ENCODE data around the gene TTPAL. TPM values are rescaled to one million over a fixed set of nuclear protein-coding genes. Genes with fewer than 3 reads are reported as not detected.

The TTPAL gene
- total RNA-seq, 1 experiment from 2014 or later, result 21.1 TPM

DNA sequence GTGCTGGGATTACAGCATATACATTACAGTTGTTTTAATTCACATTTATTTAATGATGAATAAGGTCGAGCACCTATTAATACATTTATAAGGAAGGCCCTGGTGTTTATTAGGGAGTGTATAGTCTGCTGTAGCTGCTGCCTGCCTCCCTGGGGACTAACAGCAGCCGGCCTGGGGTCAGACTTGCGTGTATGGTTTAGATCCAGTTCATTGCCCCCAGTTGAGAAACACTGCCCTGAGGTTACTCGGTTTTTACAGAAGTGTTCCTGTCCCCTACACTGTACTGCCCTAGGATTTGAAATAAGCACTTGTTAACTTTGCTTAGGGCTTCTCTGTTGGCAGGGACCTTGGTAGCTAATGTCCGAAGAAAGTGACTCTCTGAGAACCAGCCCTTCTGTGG, 4.0 kb downstream of the TTPAL start:
- Histone ChIP-seq H3K4me2 (ENCODE audit: insufficient read depth, insufficient read length, low read length) (no peak overlapping the region), H3K9ac (ENCODE audit: extremely low read depth, insufficient read length, low read length) (no peak overlapping the region), H3T11ph (ENCODE audit: low read length) (no peak overlapping the region), H4K8ac (replicated peaks; ENCODE audit: insufficient read length, low read depth, low read length) (no peak overlapping the region), H4K5ac (ENCODE audit: insufficient read length, low read depth, low read length) (no peak overlapping the region), H3K4me1 (ENCODE audit: insufficient read depth, low read length) (peaks cover 3% of the 10 kb centered on the region; the same call in 1 of the 2 replicates), H2BK12ac (ENCODE audit: insufficient read length, low read depth, low read length) (no peak overlapping the region), H3K14ac (ENCODE audit: insufficient read depth, low read length) (no peak overlapping the region), H3K79me1 (ENCODE audit: insufficient read depth, low read depth, low read length, poor library complexity, severe bottlenecking) (no peaks in the 10 kb centered on the region), H2BK5ac (ENCODE audit: insufficient read length, low read length) (no peak overlapping the region), H3K27me3 (ENCODE audit: insufficient read depth, low read length) (no peaks in the 10 kb centered on the region; the same call in 1 of the 2 replicates), H3K27ac (ENCODE audit: insufficient read length, low read depth, low read length) (no peak overlapping the region), H4K20me1 (ENCODE audit: control insufficient read depth, insufficient read depth, insufficient read length) (no peaks in the 10 kb centered on the region), H3K23ac (ENCODE audit: insufficient read length, low read depth, low read length) (no peak overlapping the region), H2BK15ac (ENCODE audit: low read depth, low read length) (no peak overlapping the region), H3K18ac (ENCODE audit: insufficient read length, low read depth, low read length) (no peak overlapping the region), H2BK20ac (ENCODE audit: low read depth, low read length, poor library complexity, severe bottlenecking) (no peak overlapping the region), H2AFZ (ENCODE audit: low read length) (no peak overlapping the region), H3K56ac (ENCODE audit: insufficient read length, low read depth, low read length) (no peak overlapping the region), H2AK5ac (ENCODE audit: insufficient read length, low read length) (no peak overlapping the region), H3K79me2 (ENCODE audit: insufficient read depth, low read length) (no peaks in the 10 kb centered on the region), H2BK120ac (ENCODE audit: low read depth, low read length, poor library complexity, severe bottlenecking) (no peak overlapping the region), H4K91ac (ENCODE audit: insufficient read length, low read depth, low read length) (no peak overlapping the region), H3K9me3 (ENCODE audit: control insufficient read depth, low read depth, low read length) (no peaks in the 10 kb centered on the region), H3K4ac (ENCODE audit: low read depth, low read length) (no peak overlapping the region), H3K23me2 (ENCODE audit: insufficient read length, low read depth, low read length, poor library complexity, severe bottlenecking) (no peaks in the 10 kb centered on the region)
- WGBS (ENCODE audit: extremely low coverage, insufficient read length, low lambda C conversion rate), result no CpG with 5 or more reads among the region's 5 CpGs
- Mint-ChIP-seq H3K27me3 (ENCODE audit: low read depth) (peaks cover 2% of the 10 kb centered on the region; the same call in 1 of the 2 replicates), H3K36me3 (ENCODE audit: insufficient read depth in 1 of 3, low read depth in 3 of 3) (peaks cover 8 to 37% (median 21%) of the 10 kb centered on the region in 3 experiments; a peak in 6 of 7 replicates), H3K27ac (no peak overlapping the region), H3K4me3 (no peak overlapping the region), H3K9me3 (no peaks in the 10 kb centered on the region), H3K4me1 (peaks cover 16 to 18% of the 10 kb centered on the region in 2 experiments)
- no peak for DNase-seq
- no peak for TF ChIP-seq CTCF (conservative IDR thresholded peaks at IDR 0.05)

All from H9 (cell line).